ENCODE data around the gene PNPLA6. TPM values are rescaled to one million over a fixed set of nuclear protein-coding genes. Genes with fewer than 3 reads are reported as not detected.

PNPLA6 gene
- total and polyA plus RNA-seq, 2 of the 13 experiments (the other 11 are each of a cell fraction or from before 2014, with no cell fraction given) = 24.9 to 28.2 TPM

- TF ChIP-seq ZNF496 (CRISPR knock-in tag; IDR thresholded peaks at IDR 0.05; ENCODE audit: insufficient replicate concordance) (no peak), SNAPC4 (CRISPR knock-in tag; IDR thresholded peaks at IDR 0.05) (0 out of 2 replicates have a peak, but pooled peaks have one; percentile 33), AGO1 (IDR thresholded peaks at IDR 0.05; ENCODE audit: low read depth, low read length, poor library complexity, severe bottlenecking) (peak; percentile 83), ZNF687 (CRISPR knock-in tag; IDR thresholded peaks at IDR 0.05) (peak; percentile 51), ZBTB10 (CRISPR knock-in tag; IDR thresholded peaks at IDR 0.05; ENCODE audit: borderline replicate concordance) (0 out of 2 replicates have a peak, but pooled peaks have one; percentile 16), SALL1 (CRISPR knock-in tag; IDR thresholded peaks at IDR 0.05) (0 out of 2 replicates have a peak, but pooled peaks have one; percentile 20), MXI1 (IDR thresholded peaks at IDR 0.05; ENCODE audit: borderline replicate concordance, low read depth, low read length) (0 out of 3 replicates have a peak, but pooled peaks have one; percentile 4), ZFY (CRISPR knock-in tag; IDR thresholded peaks at IDR 0.05) (peak; percentile 66), RBAK (CRISPR knock-in tag; IDR thresholded peaks at IDR 0.05) (no peak), ZBTB7B (CRISPR knock-in tag; IDR thresholded peaks at IDR 0.05) (peak; percentile 37; the same call in 1 of the 2 replicates), ZNF136 (CRISPR knock-in tag; IDR thresholded peaks at IDR 0.05; ENCODE audit: low read depth) (no peak), NCOR1 (IDR thresholded peaks at IDR 0.05; ENCODE audit: borderline replicate concordance, low read length) (peak; percentile 31; the same call in 1 of the 2 replicates), HCFC1 (IDR thresholded peaks at IDR 0.05; ENCODE audit: low read depth, low read length) (no peak), MYC (CRISPR knock-in tag; IDR thresholded peaks at IDR 0.05; ENCODE audit: borderline replicate concordance) (0 out of 2 replicates have a peak, but pooled peaks have one; percentile 5), ZFX (CRISPR knock-in tag; IDR thresholded peaks at IDR 0.05; ENCODE audit: low read depth) (peak; percentile 41), ZEB1 (IDR thresholded peaks at IDR 0.05; ENCODE audit: insufficient replicate concordance, low read depth) (peak; percentile 38), ZNF451 (CRISPR knock-in tag; IDR thresholded peaks at IDR 0.05) (no peak)
Observed at GRCh38 chr19:7596211-7596937, 60.9 kb downstream of the PNPLA6 start (continued).

Measured in HepG2 (cell line).